SK-N-SH (cell line): Measurements from ENCODE around the gene CCDC197.

Source experiments
- CTCF ChIP-seq: fragments of 200-600 bp; sonication (generic); IDR thresholded peaks from 2 replicates; pipeline ENCODE4 v1.6.1; 2017; ENCODE audit warnings: antibody characterized with exemption, mild to moderate bottlenecking, moderate library complexity
- EP300 ChIP-seq, 2 experiments: IDR thresholded peaks; 2 replicates each; pipeline versions ENCODE4 v1.4.0 to v1.6.1; 2012; ENCODE audit warnings: borderline replicate concordance in 1 of 2, low read depth in 1 of 2, low read length in 1 of 2
- EZH2phosphoT487 ChIP-seq: fragments of 200-600 bp; sonication (generic); IDR thresholded peaks from 2 replicates; pipeline ENCODE4 v1.6.1; 2017; ENCODE audit warnings: low read depth, mixed run types, mild to moderate bottlenecking, antibody characterized with exemption, moderate library complexity, borderline replicate concordance
- IRF3 ChIP-seq: fragments of 150-350 bp; IDR thresholded peaks from 2 replicates; pipeline ENCODE4 v1.6.1; 2016; ENCODE audit warnings: mild to moderate bottlenecking, low read depth, low read length
- MAX ChIP-seq: IDR thresholded peaks from 2 replicates; pipeline ENCODE4 v1.4.0; 2012; ENCODE audit warnings: low read depth

GRCh38 chr14:94026889-94027469, 29.9 kb downstream of the CCDC197 start:
- no peak for TF ChIP-seq CTCF
- TF ChIP-seq IRF3 = no peak
- no peak for TF ChIP-seq MAX
- no peak for TF ChIP-seq EZH2phosphoT487
- TF ChIP-seq EP300 (IDR thresholded peaks at IDR 0.05; ENCODE audit: borderline replicate concordance in 1 of 2, low read depth in 1 of 2, low read length in 1 of 2) = no peak
